HEK293T (cell line): ENCODE measurements around the gene COQ8B.

Source experiments
- ARNT ChIP-seq: fragments of 450-650 bp; IDR thresholded peaks from 2 replicates; pipeline ENCODE4 v1.6.1; 2017; ENCODE audit warnings: mild to moderate bottlenecking
- CTBP1 ChIP-seq: fragments of 450-650 bp; IDR thresholded peaks from 2 replicates; pipeline ENCODE4 v1.6.1; 2016; ENCODE audit warnings: borderline replicate concordance
- ELF4 ChIP-seq: fragments of 450-650 bp; IDR thresholded peaks from 2 replicates; pipeline ENCODE4 v1.6.1; 2017; ENCODE audit warnings: antibody characterized with exemption
- FOXK2 ChIP-seq: fragments of 450-650 bp; IDR thresholded peaks from 2 replicates; pipeline ENCODE4 v1.6.1; 2016; ENCODE audit warnings: mild to moderate bottlenecking
- FOXM1 ChIP-seq: fragments of 450-650 bp; IDR thresholded peaks from 2 replicates; pipeline ENCODE4 v1.6.1; 2017; ENCODE audit warnings: mild to moderate bottlenecking, borderline replicate concordance
- NFRKB ChIP-seq: fragments of 450-650 bp; IDR thresholded peaks from 2 replicates; pipeline ENCODE4 v1.6.1; 2016; ENCODE audit warnings: mild to moderate bottlenecking, moderate library complexity
- SP1 ChIP-seq: fragments of 450-650 bp; IDR thresholded peaks from 2 replicates; pipeline ENCODE4 v1.6.1; 2017

DNA sequence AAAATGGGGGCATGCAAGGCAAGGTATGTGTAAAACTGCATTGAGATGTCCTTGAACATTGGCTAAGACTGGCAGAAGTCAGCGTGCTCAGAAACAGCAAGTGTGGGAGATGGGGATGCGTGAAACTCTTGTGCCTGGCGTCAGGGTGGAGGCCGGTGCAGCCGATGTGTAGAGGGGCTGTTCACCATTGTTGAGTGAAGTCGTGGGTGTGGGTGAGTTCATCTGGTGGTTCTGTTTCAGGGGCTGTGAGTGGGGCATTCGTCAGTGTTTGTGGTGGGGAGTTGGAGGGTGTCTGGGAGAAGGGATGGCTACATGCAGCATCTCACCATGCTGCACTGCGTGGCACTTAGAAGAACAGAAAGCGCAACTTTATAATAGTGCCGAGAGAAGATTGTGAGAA, 47.3 kb upstream of the COQ8B start:
- TF ChIP-seq FOXM1 (no peak), ELF4 (no peak), ARNT (no peak), CTBP1 (no peak), FOXK2 (no peak), NFRKB (no peak), SP1 (no peak)
